ENCODE measurements around the gene GPR55.
"Not testable (repeated sequence)": the region's sequence is repeated elsewhere in the genome, so short reads cannot be mapped to it uniquely, and the experiment has no call there.

Gene GPR55

GRCh38 chr2:230950874-230951339 lies 25.9 kb upstream of the GPR55 start:
- DNase-seq (ENCODE audit: low read depth in 2 of 2), result no peak

GRCh38 chr2:230949966-230950873 lies 25.2 kb upstream of the GPR55 start:
- DNase-seq (ENCODE audit: low read depth in 2 of 2), result no peak

- no peak for DNase-seq (ENCODE audit: low read depth in 2 of 2)
Observed at GRCh38 chr2:230947908-230948365, 22.9 kb upstream of the GPR55 start.

- DNase-seq (ENCODE audit: low read depth in 2 of 2), result no peak
Observed at GRCh38 chr2:230947235-230947576, 22.2 kb upstream of the GPR55 start.

- DNase-seq (ENCODE audit: low read depth in 2 of 2), result no peak
Observed at GRCh38 chr2:230946429-230947234, 21.6 kb upstream of the GPR55 start.

GRCh38 chr2:230944757-230945372 lies 19.8 kb upstream of the GPR55 start:
- no peak for DNase-seq (ENCODE audit: low read depth in 2 of 2)

- DNase-seq (ENCODE audit: low read depth in 2 of 2), result no peak
Observed at GRCh38 chr2:230944123-230944653, 19.1 kb upstream of the GPR55 start.

GRCh38 chr2:230942920-230943896 lies 18.2 kb upstream of the GPR55 start:
- DNase-seq (ENCODE audit: low read depth in 2 of 2), result no peak

GRCh38 chr2:230942371-230942770 lies 17.3 kb upstream of the GPR55 start:
- DNase-seq (ENCODE audit: low read depth in 2 of 2), result no peak

- no peak for DNase-seq (ENCODE audit: low read depth in 2 of 2)
Observed at GRCh38 chr2:230941202-230942180, 16.4 kb upstream of the GPR55 start.

GRCh38 chr2:230940471-230940815 lies 15.4 kb upstream of the GPR55 start:
- no peak for DNase-seq (ENCODE audit: low read depth in 2 of 2)

GRCh38 chr2:230939691-230940470 lies 14.8 kb upstream of the GPR55 start:
- no peak for DNase-seq (ENCODE audit: low read depth in 2 of 2)

GRCh38 chr2:230939066-230939591 lies 14.1 kb upstream of the GPR55 start:
- no peak for DNase-seq (ENCODE audit: low read depth in 2 of 2)

GRCh38 chr2:230938516-230939065 lies 13.5 kb upstream of the GPR55 start:
- no peak for DNase-seq (ENCODE audit: low read depth in 2 of 2)

- no peak for DNase-seq (ENCODE audit: low read depth in 2 of 2)
Observed at GRCh38 chr2:230938098-230938497, 13.1 kb upstream of the GPR55 start.

GRCh38 chr2:230937362-230937761 lies 12.3 kb upstream of the GPR55 start:
- no peak for DNase-seq (ENCODE audit: low read depth in 2 of 2)

GRCh38 chr2:230936243-230936642 lies 11.2 kb upstream of the GPR55 start:
- not testable (repeated sequence) for DNase-seq (ENCODE audit: low read depth in 2 of 2)

- no peak for DNase-seq (ENCODE audit: low read depth in 2 of 2)
Observed at GRCh38 chr2:230935130-230935430, 10.0 kb upstream of the GPR55 start.

All from stimulated activated CD8-positive, alpha-beta memory T cell treated with anti-CD3 and anti-CD28 coated beads, Interleukin-7, amount 100 ng/mL, for 1 hour (primary cell).